Liver (tissue), 9 donors: ENCODE measurements around the gene MICAL3. TPM values are rescaled to one million over a fixed set of nuclear protein-coding genes. Genes with fewer than 3 reads are reported as not detected.

Experiments
- DNase-seq: peaks from one replicate; pipeline ENCODE4 v3.0.0-alpha.2; 2017; ENCODE audit warnings: low spot score
- H3K27ac ChIP-seq, 2 donors: one replicate each; pipeline ENCODE4 v1.7.0; 2013; ENCODE audit warnings: inconsistent platforms in 2 of 2, low read length in 2 of 2, control low read depth in 1 of 2, low read depth in 1 of 2, mild to moderate bottlenecking in 1 of 2
- H3K27me3 ChIP-seq, 4 donors: one replicate each; pipeline versions ENCODE4 v1.6.1 to v1.7.0; 2013; ENCODE audit warnings: low read length in 3 of 4, inconsistent platforms in 1 of 4, mild to moderate bottlenecking in 1 of 4, moderate library complexity in 1 of 4; ENCODE audit not compliant: control insufficient read depth in 4 of 4, insufficient read depth in 4 of 4
- H3K36me3 ChIP-seq, 4 donors: one replicate each; pipeline versions ENCODE4 v1.6.1 to v1.7.0; 2013; ENCODE audit warnings: low read length in 3 of 4, mild to moderate bottlenecking in 3 of 4, low read depth in 1 of 4, moderate library complexity in 1 of 4; ENCODE audit not compliant: control insufficient read depth in 4 of 4, insufficient read depth in 3 of 4
- H3K4me1 ChIP-seq, 4 donors: one replicate each; pipeline versions ENCODE4 v1.6.1 to v1.7.0; 2013; ENCODE audit warnings: low read length in 3 of 4, mild to moderate bottlenecking in 3 of 4, moderate library complexity in 1 of 4; ENCODE audit not compliant: control insufficient read depth in 4 of 4, insufficient read depth in 4 of 4
- H3K4me3 ChIP-seq, 3 donors: one replicate each; pipeline versions ENCODE4 v1.6.1 to v1.7.0; 2013; ENCODE audit warnings: low read length in 3 of 3, control low read depth in 1 of 3, low read depth in 1 of 3, mild to moderate bottlenecking in 1 of 3
- H3K9ac ChIP-seq, 2 donors: one replicate each; pipeline ENCODE4 v1.7.0; 2013; ENCODE audit warnings: low read length in 2 of 2, mild to moderate bottlenecking in 2 of 2, moderate library complexity in 2 of 2, control low read depth in 1 of 2, low read depth in 1 of 2
- H3K9me3 ChIP-seq, 4 donors: one replicate each; pipeline versions ENCODE4 v1.6.1 to v1.7.0; 2013; ENCODE audit warnings: low read length in 3 of 4; ENCODE audit not compliant: control insufficient read depth in 4 of 4
- CTCF ChIP-seq: fragments of 150-350 bp; IDR thresholded peaks from 2 replicates; pipeline ENCODE4 v1.5.1; 2017; ENCODE audit warnings: improper control_type of control experiment, low read depth, low read length; ENCODE audit not compliant: missing input control
- EGR1 ChIP-seq, 2 donors: IDR thresholded peaks; 2 replicates each; pipeline ENCODE4 v1.6.1; 2016 to 2018; ENCODE audit warnings: antibody characterized with exemption in 2 of 2, low read depth in 2 of 2
- FOXA1 ChIP-seq: IDR thresholded peaks from 2 replicates; pipeline ENCODE4 v1.6.1; 2016; ENCODE audit warnings: antibody characterized with exemption
- FOXA2 ChIP-seq: IDR thresholded peaks from 2 replicates; pipeline ENCODE4 v1.6.1; 2016; ENCODE audit warnings: antibody characterized with exemption
- GABPA ChIP-seq, 2 donors: IDR thresholded peaks in 1 of 2; conservative IDR thresholded peaks in 1 of 2; 2 replicates each; pipeline ENCODE4 v1.6.1; 2016; ENCODE audit warnings: antibody characterized with exemption in 2 of 2, mild to moderate bottlenecking in 1 of 2, moderate library complexity in 1 of 2
- HNF4A ChIP-seq, 2 donors: conservative IDR thresholded peaks; 2 replicates each; pipeline ENCODE4 v1.6.1; 2016; ENCODE audit warnings: antibody characterized with exemption in 2 of 2, mild to moderate bottlenecking in 2 of 2
- JUND ChIP-seq, 2 donors: IDR thresholded peaks; 2 replicates each; pipeline ENCODE4 v1.6.1; 2016; ENCODE audit warnings: antibody characterized with exemption in 2 of 2
- NR2F2 ChIP-seq: IDR thresholded peaks from 2 replicates; pipeline ENCODE4 v1.6.1; 2016; ENCODE audit warnings: antibody characterized with exemption
- RAD21 ChIP-seq, 2 donors: IDR thresholded peaks; 2 replicates each; pipeline ENCODE4 v1.6.1; 2016; ENCODE audit warnings: antibody characterized with exemption in 2 of 2, mild to moderate bottlenecking in 2 of 2
- RXRA ChIP-seq, 2 donors: IDR thresholded peaks; 2 replicates each; pipeline ENCODE4 v1.6.1; 2017 to 2018; ENCODE audit warnings: antibody characterized with exemption in 2 of 2, mild to moderate bottlenecking in 1 of 2
- SP1 ChIP-seq: IDR thresholded peaks from 2 replicates; pipeline ENCODE4 v1.6.1; 2018; ENCODE audit warnings: antibody characterized with exemption, mild to moderate bottlenecking
- TAF1 ChIP-seq: conservative IDR thresholded peaks from 2 replicates; pipeline ENCODE4 v1.6.1; 2016; ENCODE audit warnings: antibody characterized with exemption, mild to moderate bottlenecking
- YY1 ChIP-seq: IDR thresholded peaks from 2 replicates; pipeline ENCODE4 v1.6.1; 2016; ENCODE audit warnings: antibody characterized with exemption, mild to moderate bottlenecking
- WGBS: extraction: QIAGEN DNeasy Blood & Tissue Kit; methylation state at CpG from one replicate; pipeline ENCODE4 v1.1.7; 2013; 5-methylcytosine and 5-hydroxymethylcytosine counted together
- polyA plus RNA-seq, 2 donors: library from polyadenylated mRNA; stranded (reverse) in 1 of 2; unstranded in 1 of 2; fragments of 200-250 nt in 1 of 2; fragments of >200 nt in 1 of 2; fragmentation: Nextera tagmentation in 1 of 2; extraction: Ambion mirVana in 1 of 2; gene quantifications; one replicate each; pipeline versions ENCODE4 v1.2.1 to v1.2.3, GENCODE V29; 2013 to 2015
- total RNA-seq, 2 donors: library from RNA; depleted of rRNA; stranded (reverse); fragments of >200 nt; gene quantifications; one replicate each; pipeline ENCODE4 v1.2.3, GENCODE V29; 2014
- TF ChIP-seq, protein P1 (sequence below): IDR thresholded peaks from 2 replicates; pipeline ENCODE4 v1.6.1; 2016; ENCODE audit warnings: antibody characterized with exemption
- TF ChIP-seq, protein P2 (sequence below): IDR thresholded peaks from 2 replicates; pipeline ENCODE4 v1.6.1; 2016; ENCODE audit warnings: antibody characterized with exemption, mild to moderate bottlenecking
- TF ChIP-seq, protein P3 (sequence below): IDR thresholded peaks from 2 replicates; pipeline ENCODE4 v1.6.1; 2016; ENCODE audit warnings: antibody characterized with exemption
- donor health status: healthy.
- donor health status: healthy.
- donor health status: healthy.
- donor health status: healthy.
- donor health status: healthy.

MICAL3 gene
- total and polyA plus RNA-seq, 4 donors = 6.4 to 38.4 (median 23.4) TPM

GRCh38 chr22:17957204-17957603 is 67.2 kb downstream of the MICAL3 start:
- no peak for TF ChIP-seq FOXA2
- TF ChIP-seq, protein P1, sequence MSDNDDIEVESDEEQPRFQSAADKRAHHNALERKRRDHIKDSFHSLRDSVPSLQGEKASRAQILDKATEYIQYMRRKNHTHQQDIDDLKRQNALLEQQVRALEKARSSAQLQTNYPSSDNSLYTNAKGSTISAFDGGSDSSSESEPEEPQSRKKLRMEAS = no peak
- no peak overlapping the region for H3K9ac ChIP-seq
- peaks cover 14 to 37% (median 27%) of the 10 kb centered on the region in 4 donors for H3K4me1 ChIP-seq
- H3K4me3 ChIP-seq = no peak overlapping the region
- H3K27me3 ChIP-seq = no peaks in the 10 kb centered on the region
- 89% methylated on average over 7 of the region's 7 CpGs for WGBS
- H3K9me3 ChIP-seq = no peaks in the 10 kb centered on the region
- no peak overlapping the region for H3K27ac ChIP-seq
- H3K36me3 ChIP-seq = no peaks in the 10 kb centered on the region
- DNase-seq = no peak

- TF ChIP-seq, protein P2, sequence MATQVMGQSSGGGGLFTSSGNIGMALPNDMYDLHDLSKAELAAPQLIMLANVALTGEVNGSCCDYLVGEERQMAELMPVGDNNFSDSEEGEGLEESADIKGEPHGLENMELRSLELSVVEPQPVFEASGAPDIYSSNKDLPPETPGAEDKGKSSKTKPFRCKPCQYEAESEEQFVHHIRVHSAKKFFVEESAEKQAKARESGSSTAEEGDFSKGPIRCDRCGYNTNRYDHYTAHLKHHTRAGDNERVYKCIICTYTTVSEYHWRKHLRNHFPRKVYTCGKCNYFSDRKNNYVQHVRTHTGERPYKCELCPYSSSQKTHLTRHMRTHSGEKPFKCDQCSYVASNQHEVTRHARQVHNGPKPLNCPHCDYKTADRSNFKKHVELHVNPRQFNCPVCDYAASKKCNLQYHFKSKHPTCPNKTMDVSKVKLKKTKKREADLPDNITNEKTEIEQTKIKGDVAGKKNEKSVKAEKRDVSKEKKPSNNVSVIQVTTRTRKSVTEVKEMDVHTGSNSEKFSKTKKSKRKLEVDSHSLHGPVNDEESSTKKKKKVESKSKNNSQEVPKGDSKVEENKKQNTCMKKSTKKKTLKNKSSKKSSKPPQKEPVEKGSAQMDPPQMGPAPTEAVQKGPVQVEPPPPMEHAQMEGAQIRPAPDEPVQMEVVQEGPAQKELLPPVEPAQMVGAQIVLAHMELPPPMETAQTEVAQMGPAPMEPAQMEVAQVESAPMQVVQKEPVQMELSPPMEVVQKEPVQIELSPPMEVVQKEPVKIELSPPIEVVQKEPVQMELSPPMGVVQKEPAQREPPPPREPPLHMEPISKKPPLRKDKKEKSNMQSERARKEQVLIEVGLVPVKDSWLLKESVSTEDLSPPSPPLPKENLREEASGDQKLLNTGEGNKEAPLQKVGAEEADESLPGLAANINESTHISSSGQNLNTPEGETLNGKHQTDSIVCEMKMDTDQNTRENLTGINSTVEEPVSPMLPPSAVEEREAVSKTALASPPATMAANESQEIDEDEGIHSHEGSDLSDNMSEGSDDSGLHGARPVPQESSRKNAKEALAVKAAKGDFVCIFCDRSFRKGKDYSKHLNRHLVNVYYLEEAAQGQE = no peak
- TF ChIP-seq FOXA1 (no peak), GABPA (IDR thresholded peaks at IDR 0.05 in 1 of 2, conservative IDR thresholded peaks at IDR 0.05 in 1 of 2) (no peak), JUND (IDR thresholded peaks at IDR 0.05) (no peak), FOXA2 (no peak), YY1 (no peak), EGR1 (IDR thresholded peaks at IDR 0.05; ENCODE audit: low read depth in 2 of 2) (no peak)
- TF ChIP-seq, protein P1 = no peak
- DNase-seq = no peak
- WGBS = 90% methylated on average over 9 of the region's 9 CpGs
- Histone ChIP-seq H3K4me3 (no peak overlapping the region), H3K27ac (no peak overlapping the region), H3K36me3 (no peaks in the 10 kb centered on the region), H3K4me1 (peaks cover 17 to 42% (median 27%) of the 10 kb centered on the region in 4 donors), H3K27me3 (no peaks in the 10 kb centered on the region), H3K9ac (no peak overlapping the region), H3K9me3 (no peaks in the 10 kb centered on the region)
These were observed 67.7 kb downstream of the MICAL3 start for GRCh38 chr22:17956630-17957029.

DNA sequence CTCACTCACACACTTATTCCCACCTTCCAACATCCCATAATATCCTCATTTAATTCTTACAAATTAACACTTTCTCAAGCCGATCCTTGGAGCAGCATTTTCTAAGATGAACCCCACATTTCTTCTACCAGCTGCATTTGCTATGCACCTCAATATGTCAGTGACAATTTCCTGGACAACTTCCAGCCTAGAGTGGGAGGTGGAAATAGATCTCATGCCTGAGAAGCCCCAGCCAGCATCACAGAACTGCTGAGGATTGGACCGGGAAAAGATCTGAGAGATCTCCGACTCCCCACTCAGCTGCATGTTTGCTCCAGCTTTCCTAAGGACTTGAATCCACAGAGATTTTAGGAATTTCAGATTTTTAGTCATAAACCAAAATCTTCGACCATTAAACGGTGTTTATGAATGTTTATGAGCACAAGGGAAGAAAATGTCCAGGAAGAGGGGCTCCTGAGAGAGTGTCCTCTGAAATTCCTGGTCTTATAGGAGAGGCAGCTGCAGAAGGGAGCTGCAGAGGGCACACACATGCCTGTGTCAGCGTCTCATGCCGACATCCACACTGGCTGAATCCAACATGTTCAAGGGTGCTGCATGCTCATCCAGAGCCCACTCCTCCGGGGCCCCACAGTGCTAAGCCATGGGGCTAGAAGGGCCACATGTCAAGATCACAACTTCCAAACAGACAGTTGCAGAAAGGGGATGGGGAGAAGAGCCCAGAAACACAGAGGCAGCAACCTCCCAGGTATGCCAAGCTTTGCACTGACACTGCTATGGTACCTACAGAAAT is 68.6 kb downstream of the MICAL3 start:
- Histone ChIP-seq H3K4me1 (peaks cover 17 to 49% (median 30%) of the 10 kb centered on the region in 4 donors), H3K36me3 (no peaks in the 10 kb centered on the region), H3K9me3 (no peaks in the 10 kb centered on the region), H3K4me3 (no peak overlapping the region), H3K27me3 (no peaks in the 10 kb centered on the region), H3K27ac (no peak overlapping the region), H3K9ac (no peak overlapping the region)
- WGBS = 86% methylated on average over 8 of the region's 8 CpGs
- TF ChIP-seq RAD21 (IDR thresholded peaks at IDR 0.05) (no peak), CTCF (no peak), EGR1 (IDR thresholded peaks at IDR 0.05; ENCODE audit: low read depth in 2 of 2) (no peak), YY1 (no peak), FOXA1 (no peak), JUND (IDR thresholded peaks at IDR 0.05) (no peak), HNF4A (conservative IDR thresholded peaks at IDR 0.05) (no peak), TAF1 (no peak), RXRA (IDR thresholded peaks at IDR 0.05) (no peak), NR2F2 (no peak), SP1 (no peak)
- TF ChIP-seq, protein P1 = no peak
- TF ChIP-seq, protein P3, sequence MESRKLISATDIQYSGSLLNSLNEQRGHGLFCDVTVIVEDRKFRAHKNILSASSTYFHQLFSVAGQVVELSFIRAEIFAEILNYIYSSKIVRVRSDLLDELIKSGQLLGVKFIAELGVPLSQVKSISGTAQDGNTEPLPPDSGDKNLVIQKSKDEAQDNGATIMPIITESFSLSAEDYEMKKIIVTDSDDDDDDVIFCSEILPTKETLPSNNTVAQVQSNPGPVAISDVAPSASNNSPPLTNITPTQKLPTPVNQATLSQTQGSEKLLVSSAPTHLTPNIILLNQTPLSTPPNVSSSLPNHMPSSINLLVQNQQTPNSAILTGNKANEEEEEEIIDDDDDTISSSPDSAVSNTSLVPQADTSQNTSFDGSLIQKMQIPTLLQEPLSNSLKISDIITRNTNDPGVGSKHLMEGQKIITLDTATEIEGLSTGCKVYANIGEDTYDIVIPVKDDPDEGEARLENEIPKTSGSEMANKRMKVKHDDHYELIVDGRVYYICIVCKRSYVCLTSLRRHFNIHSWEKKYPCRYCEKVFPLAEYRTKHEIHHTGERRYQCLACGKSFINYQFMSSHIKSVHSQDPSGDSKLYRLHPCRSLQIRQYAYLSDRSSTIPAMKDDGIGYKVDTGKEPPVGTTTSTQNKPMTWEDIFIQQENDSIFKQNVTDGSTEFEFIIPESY = no peak
- DNase-seq = no peak
